ENCODE data around the gene GLIPR2. TPM values are rescaled to one million over a fixed set of nuclear protein-coding genes. Genes with fewer than 3 reads are reported as not detected.
"Not testable (repeated sequence)": the region's sequence is repeated elsewhere in the genome, so short reads cannot be mapped to it uniquely, and the experiment has no call there.

The GLIPR2 gene
- total RNA-seq, 2 experiments from 2014 or later, result 56.5 to 58.1 TPM

- no peak for ATAC-seq (ENCODE audit: low read depth)
- Mint-ChIP-seq H3K4me3 (no peak overlapping the region), H3K9me3 (peaks cover 1% of the 10 kb centered on the region), H3K36me3 (no peaks in the 10 kb centered on the region), H3K27ac (no peak overlapping the region), H3K27me3 (peaks cover 18% of the 10 kb centered on the region), H3K4me1 (peaks cover 6% of the 10 kb centered on the region)
- DNase-seq, result no peak
- POLR2A ChIA-PET, result interaction anchor here (0.6 kb wide), 1 partner anchor 137 kb away, joined by 3 read pairs; no protein-coding TSS in a partner anchor
Observed at GRCh38 chr9:36177571-36177970, 41.0 kb downstream of the GLIPR2 start.

DNA sequence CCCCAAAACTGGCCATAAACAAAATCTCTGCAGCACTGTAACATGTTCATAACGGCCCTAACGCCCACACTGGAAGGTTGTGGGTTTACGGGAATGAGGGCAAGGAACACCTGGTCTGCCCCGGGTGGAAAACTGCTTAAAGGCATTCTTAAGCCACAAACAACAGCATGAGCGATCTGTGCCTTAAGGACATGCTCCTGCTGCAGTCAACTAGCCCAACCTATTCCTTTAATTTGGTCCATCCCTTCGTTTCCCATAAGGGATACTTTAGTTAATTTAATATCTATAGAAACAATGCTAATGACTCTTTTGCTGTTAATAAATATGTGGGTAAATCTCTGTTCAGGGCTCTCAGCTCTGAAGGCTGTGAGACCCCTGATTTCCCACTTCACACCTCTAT is 43.7 kb downstream of the GLIPR2 start:
- H3K36me3 Mint-ChIP-seq; POLR2A ChIA-PET; H3K27ac Mint-ChIP-seq; H3K9me3 Mint-ChIP-seq; H3K4me1 Mint-ChIP-seq; DNase-seq; ATAC-seq (ENCODE audit: low read depth); H3K4me3 Mint-ChIP-seq: not testable (repeated sequence)
- peaks cover 16% of the 10 kb centered on the region for H3K27me3 Mint-ChIP-seq

DNA sequence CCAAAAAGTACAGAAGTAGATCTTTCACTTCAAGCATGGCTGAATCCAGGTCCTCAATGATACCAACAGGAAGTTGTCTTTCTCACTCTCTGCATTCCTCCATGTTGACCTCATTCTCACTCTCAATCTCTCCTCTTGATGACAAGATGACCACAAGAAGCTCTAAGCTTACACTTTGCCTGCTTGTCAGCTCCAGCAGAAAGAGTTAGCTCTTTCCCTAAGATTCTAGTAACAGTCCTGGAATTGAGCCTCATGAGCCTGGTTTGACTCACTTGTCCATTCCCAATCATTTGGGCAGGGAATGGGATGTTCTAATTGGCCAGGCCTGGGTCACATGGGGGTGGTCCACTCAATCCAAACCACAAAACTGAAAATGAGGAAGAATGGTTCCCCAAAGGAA is 50.9 kb downstream of the GLIPR2 start:
- Mint-ChIP-seq H3K36me3 (peaks cover 1% of the 10 kb centered on the region), H3K4me1 (peaks cover 25% of the 10 kb centered on the region), H3K4me3 (no peak overlapping the region), H3K9me3 (no peaks in the 10 kb centered on the region), H3K27me3 (peaks cover 11% of the 10 kb centered on the region), H3K27ac (no peak overlapping the region)
- DNase-seq (no peak), ATAC-seq (ENCODE audit: low read depth) (no peak)
- POLR2A ChIA-PET, result interaction anchor here (0.7 to 0.8 kb wide), 3 partner anchors 26 to 132 kb away, joined by 3 to 4 read pairs (median 3); no protein-coding TSS in a partner anchor

DNA sequence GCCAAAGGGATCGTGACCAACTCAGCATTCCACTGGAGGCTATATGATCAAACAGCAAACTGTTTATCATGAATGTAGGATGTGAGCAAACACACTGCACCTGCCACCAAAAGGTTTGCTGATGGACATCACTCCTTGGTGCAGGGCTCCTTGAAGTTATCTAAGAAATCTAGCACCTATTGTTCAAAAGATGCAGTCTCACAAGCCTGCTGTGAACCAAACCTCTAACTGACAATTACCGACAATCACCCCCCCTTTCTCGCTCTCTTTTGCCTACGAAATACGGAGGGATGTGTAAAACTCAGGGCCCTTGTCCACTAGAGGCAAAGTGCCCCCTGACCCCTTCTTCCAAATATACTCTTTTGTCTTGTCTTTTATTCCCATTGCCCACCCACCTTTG is 51.7 kb downstream of the GLIPR2 start:
- no peaks in the 10 kb centered on the region for H3K9me3 Mint-ChIP-seq
- H3K4me3 Mint-ChIP-seq, result no peak overlapping the region
- POLR2A ChIA-PET, result no interaction called here
- peaks cover 31% of the 10 kb centered on the region for H3K4me1 Mint-ChIP-seq
- DNase-seq, result no peak
- peaks cover 11% of the 10 kb centered on the region for H3K27me3 Mint-ChIP-seq
- peaks cover 1% of the 10 kb centered on the region for H3K36me3 Mint-ChIP-seq
- H3K27ac Mint-ChIP-seq, result peak overlapping the region; percentile 18
- no peak for ATAC-seq (ENCODE audit: low read depth)

DNA sequence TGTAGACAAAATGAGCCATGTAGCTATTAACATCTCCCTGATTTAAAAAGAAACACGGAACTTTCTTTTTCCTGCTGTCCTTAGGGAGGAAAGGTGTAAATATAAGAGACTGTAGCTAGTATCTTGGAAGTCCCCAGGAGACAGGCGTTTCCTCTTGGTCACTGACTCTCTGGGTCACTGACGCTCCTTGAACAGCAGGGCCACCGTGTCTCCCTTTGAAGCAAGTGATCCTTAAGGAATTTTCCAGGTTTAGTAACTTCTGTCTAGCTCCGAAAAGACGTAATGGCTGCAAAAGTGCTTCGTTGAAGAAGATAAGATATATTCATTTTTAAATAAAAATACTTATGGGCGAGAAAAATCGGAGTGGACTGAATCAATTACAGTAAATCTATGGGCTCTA is 53.4 kb downstream of the GLIPR2 start:
- peaks cover 46% of the 10 kb centered on the region for H3K4me1 Mint-ChIP-seq
- H3K4me3 Mint-ChIP-seq, result peak overlapping the region; percentile 97
- H3K36me3 Mint-ChIP-seq, result peaks cover 10% of the 10 kb centered on the region
- ATAC-seq (ENCODE audit: low read depth), result no peak
- DNase-seq, result no peak
- peaks cover 11% of the 10 kb centered on the region for H3K27me3 Mint-ChIP-seq
- no peak overlapping the region for H3K27ac Mint-ChIP-seq
- H3K9me3 Mint-ChIP-seq, result no peaks in the 10 kb centered on the region
- POLR2A ChIA-PET, result interaction anchor here (0.6 to 3.0 kb wide), 20 partner anchors 11 to 459 kb away, joined by 3 to 20 read pairs (median 4); partner anchors contain the start of genes GLIPR2 and GNE

DNA sequence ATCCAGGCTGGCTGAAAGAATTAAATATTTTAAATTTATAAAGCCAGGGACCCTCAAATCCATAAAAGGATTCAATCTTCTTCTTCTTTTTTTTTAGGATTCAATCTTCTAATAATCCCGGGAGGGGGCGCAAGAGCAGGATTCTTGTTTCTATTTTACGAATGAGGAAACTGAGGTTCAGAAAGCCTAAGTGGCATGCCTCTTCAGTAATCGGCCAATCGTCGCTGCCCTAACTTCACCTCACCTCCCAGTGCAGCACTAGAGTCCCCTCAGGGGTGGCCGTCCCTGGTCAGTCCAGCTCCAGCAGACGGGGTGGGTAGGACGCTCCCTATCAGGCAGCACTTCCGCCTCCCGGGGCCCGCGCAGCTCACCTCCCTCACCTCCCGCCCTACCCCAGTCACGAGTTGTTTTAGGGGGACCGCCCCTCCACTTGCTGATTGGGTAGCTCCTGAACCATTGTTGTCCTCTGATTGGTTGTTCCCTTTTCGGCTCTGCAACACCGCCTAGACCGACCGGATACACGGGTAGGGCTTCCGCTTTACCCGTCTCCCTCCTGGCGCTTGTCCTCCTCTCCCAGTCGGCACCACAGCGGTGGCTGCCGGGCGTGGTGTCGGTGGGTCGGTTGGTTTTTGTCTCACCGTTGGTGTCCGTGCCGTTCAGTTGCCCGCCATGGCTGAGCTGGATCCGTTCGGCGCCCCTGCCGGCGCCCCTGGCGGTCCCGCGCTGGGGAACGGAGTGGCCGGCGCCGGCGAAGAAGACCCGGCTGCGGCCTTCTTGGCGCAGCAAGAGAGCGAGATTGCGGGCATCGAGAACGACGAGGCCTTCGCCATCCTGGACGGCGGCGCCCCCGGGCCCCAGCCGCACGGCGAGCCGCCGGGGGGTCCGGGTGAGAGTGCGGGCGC is 54.1 kb downstream of the GLIPR2 start, which contains the start of gene CLTA:
Gene CLTA (plus strand): TSS at position 534 of the 902 bp plus-strand sequence. CDS start 136 bp downstream, at position 670.
- ATAC-seq (ENCODE audit: low read depth) (peak; percentile 99), DNase-seq (peak; percentile 88)
- POLR2A ChIA-PET, result interaction anchor here (0.6 to 3.0 kb wide), 19 partner anchors 11 to 460 kb away, joined by 3 to 20 read pairs (median 8); partner anchors contain the start of genes GLIPR2 and GNE
- Mint-ChIP-seq H3K4me1 (peaks cover 50% of the 10 kb centered on the region), H3K4me3 (peak within 1 kb of the TSS; percentile 97), H3K36me3 (peaks cover 12% of the 10 kb centered on the region), H3K27me3 (peaks cover 11% of the 10 kb centered on the region), H3K27ac (peak within 1 kb of the TSS; percentile 82), H3K9me3 (no peaks in the 10 kb centered on the region)

- peaks cover 12% of the 10 kb centered on the region for H3K36me3 Mint-ChIP-seq
- H3K4me3 Mint-ChIP-seq, result peak overlapping the region; percentile 97
Observed at GRCh38 chr9:36191290-36191645, 54.7 kb downstream of the GLIPR2 start.

DNA sequence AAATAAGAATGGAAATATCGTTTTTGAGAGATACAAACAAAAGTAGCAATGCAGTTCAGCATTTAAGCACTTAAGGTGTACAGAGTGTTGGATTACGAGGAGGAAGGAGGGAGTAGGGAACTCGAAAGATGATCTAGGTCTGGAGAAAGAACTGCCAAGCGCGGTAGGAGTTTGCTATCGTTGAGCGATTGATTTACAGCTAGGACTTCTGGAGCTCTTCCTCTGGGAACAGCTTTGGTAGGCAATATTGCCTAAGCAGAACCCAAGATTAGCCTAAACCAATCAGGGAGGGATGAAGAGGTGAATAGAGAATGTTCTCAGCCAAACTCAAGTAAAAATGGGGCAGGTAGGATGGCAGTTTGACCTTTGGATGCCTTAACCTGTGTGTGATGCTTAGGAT is 55.2 kb downstream of the GLIPR2 start:
- Mint-ChIP-seq H3K9me3 (no peaks in the 10 kb centered on the region), H3K27me3 (peaks cover 11% of the 10 kb centered on the region), H3K27ac (peak overlapping the region; percentile 61), H3K4me3 (peak overlapping the region; percentile 97), H3K4me1 (peaks cover 50% of the 10 kb centered on the region), H3K36me3 (peaks cover 12% of the 10 kb centered on the region)
- no peak for ATAC-seq (ENCODE audit: low read depth)
- POLR2A ChIA-PET, result interaction anchor here (0.6 to 3.0 kb wide), 9 partner anchors 9 to 376 kb away, joined by 3 to 20 read pairs (median 12); partner anchors contain the start of genes GLIPR2 and GNE
- no peak for DNase-seq

More at GRCh38 chr9:36191290-36191645, 54.7 kb downstream of the GLIPR2 start:
- Mint-ChIP-seq H3K9me3 (no peaks in the 10 kb centered on the region), H3K4me1 (peaks cover 50% of the 10 kb centered on the region), H3K27me3 (peaks cover 11% of the 10 kb centered on the region), H3K27ac (peak overlapping the region; percentile 61)
- POLR2A ChIA-PET, result interaction anchor here (1.0 to 3.0 kb wide), 16 partner anchors 10 to 460 kb away, joined by 3 to 20 read pairs (median 9); partner anchors contain the start of genes GLIPR2 and GNE
- ATAC-seq (ENCODE audit: low read depth) (peak; percentile 7), DNase-seq (peak; percentile 64)

DNA sequence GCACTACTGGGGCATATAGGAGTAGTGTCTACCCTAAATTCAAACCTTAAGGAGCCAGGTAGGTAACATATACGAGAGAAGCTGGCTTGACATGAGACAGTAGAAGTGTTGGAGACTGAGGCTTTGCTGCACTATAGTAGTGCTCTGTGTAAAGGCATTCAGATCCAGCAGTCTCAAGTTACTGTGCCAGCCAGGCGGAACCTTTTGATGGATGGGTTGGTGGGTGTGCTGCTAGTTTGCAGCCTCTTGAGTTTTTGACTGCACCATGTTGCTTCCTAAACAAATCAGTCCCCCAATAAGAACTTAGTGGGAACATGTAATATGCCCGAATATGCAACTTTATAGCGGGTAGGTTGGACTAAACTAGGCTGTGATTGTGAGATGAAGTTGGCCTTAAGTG is 55.7 kb downstream of the GLIPR2 start:
- H3K27me3 Mint-ChIP-seq, result peaks cover 9% of the 10 kb centered on the region
- no peak for DNase-seq
- H3K4me1 Mint-ChIP-seq, result peaks cover 50% of the 10 kb centered on the region
- ATAC-seq (ENCODE audit: low read depth), result no peak
- H3K9me3 Mint-ChIP-seq, result no peaks in the 10 kb centered on the region
- H3K36me3 Mint-ChIP-seq, result peaks cover 12% of the 10 kb centered on the region
- POLR2A ChIA-PET, result interaction anchor here (0.6 to 3.0 kb wide), 5 partner anchors 27 to 377 kb away, joined by 3 to 20 read pairs (median 15); partner anchors contain the start of gene GNE
- H3K4me3 Mint-ChIP-seq, result peak overlapping the region; percentile 97
- no peak overlapping the region for H3K27ac Mint-ChIP-seq

DNA sequence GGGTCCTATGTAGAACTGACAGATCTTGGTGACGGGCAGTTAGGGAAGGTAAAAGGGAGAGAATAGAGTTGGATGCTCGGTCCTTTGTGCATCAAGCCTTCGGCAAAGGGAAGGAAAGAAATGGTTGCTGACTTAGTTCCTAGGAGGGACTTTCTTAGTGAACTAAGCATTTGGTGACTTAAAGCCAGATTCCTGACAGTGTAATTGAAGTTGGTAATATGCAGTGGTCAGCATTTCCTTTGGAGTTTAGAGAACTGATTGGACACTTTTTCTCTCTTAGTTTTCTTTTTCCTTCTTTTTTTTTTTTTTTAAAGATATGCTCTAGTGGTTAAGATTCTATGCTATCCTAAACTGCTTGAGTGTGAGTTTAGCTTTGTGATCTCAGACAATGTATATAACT is 56.5 kb downstream of the GLIPR2 start:
- Mint-ChIP-seq H3K27me3 (peaks cover 9% of the 10 kb centered on the region), H3K36me3 (peaks cover 15% of the 10 kb centered on the region), H3K9me3 (no peaks in the 10 kb centered on the region), H3K27ac (peak overlapping the region; percentile 14), H3K4me1 (peaks cover 47% of the 10 kb centered on the region), H3K4me3 (peak overlapping the region; percentile 97)
- ATAC-seq (ENCODE audit: low read depth) (no peak), DNase-seq (no peak)
- POLR2A ChIA-PET, result interaction anchor here (1.0 to 1.1 kb wide), 2 partner anchors 13 to 20 kb away, joined by 3 read pairs; no protein-coding TSS in a partner anchor

DNA sequence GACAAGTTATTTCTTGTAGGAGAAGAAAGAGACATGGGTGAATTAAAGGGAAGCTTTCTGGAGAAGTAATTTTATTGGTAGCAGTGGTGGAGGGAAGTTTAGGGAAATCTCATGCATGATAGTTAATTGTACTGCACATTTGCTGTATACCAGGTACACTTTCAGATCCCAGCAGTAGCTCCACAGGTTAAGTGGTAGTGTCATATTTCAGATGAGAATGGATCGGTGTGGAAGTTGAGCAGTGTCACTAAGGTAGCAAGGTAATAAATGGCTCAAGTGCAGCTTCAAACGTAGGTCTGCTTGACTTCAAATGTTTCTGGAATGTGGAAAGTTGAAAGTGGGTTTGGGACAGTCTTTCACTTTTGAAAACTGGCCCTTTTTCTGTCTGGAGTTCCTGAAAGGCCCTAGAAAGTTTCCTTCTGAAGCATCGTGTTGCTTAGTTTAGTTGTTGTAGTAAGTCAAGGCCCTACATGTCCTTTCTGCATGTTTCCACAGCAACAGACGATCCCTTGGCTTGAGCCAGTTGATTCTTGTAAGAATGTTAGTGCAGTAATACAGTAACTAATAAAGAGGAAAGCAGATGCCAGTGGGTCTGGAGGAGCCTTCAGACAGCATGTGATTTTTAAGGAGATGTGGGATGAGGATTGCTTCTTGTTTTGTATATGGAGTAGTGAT is 57.9 kb downstream of the GLIPR2 start:
- POLR2A ChIA-PET, result interaction anchor here (0.6 kb wide), 1 partner anchor 406 kb away, joined by 5 read pairs; no protein-coding TSS in a partner anchor

GRCh38 chr9:36204906-36205547 is 68.5 kb downstream of the GLIPR2 start:
- peaks cover 31% of the 10 kb centered on the region for H3K4me1 Mint-ChIP-seq
- H3K4me3 Mint-ChIP-seq, result no peak overlapping the region
- DNase-seq, result no peak
- ATAC-seq (ENCODE audit: low read depth), result no peak
- H3K27me3 Mint-ChIP-seq, result no peaks in the 10 kb centered on the region
- no peaks in the 10 kb centered on the region for H3K9me3 Mint-ChIP-seq
- H3K27ac Mint-ChIP-seq, result no peak overlapping the region
- POLR2A ChIA-PET, result interaction anchor here (3.0 kb wide), 1 partner anchor 14 kb away, joined by 10 read pairs; the partner anchor contains the start of gene CLTA
- peaks cover 36% of the 10 kb centered on the region for H3K36me3 Mint-ChIP-seq

More for the DNA sequence above, 57.9 kb downstream of the GLIPR2 start:
- ATAC-seq (ENCODE audit: low read depth) (no peak), DNase-seq (no peak)
- peaks cover 44% of the 10 kb centered on the region for H3K4me1 Mint-ChIP-seq
- H3K9me3 Mint-ChIP-seq, result no peaks in the 10 kb centered on the region
- peak overlapping the region; percentile 5 for H3K4me3 Mint-ChIP-seq
- H3K27ac Mint-ChIP-seq, result no peak overlapping the region
- peaks cover 16% of the 10 kb centered on the region for H3K36me3 Mint-ChIP-seq
- no peaks in the 10 kb centered on the region for H3K27me3 Mint-ChIP-seq

All from activated naive CD8-positive, alpha-beta T cell treated with anti-CD3 and anti-CD28 coated beads, Interleukin-2, amount 10 ng/mL, durations not matched to agents 7 days and 5 days (primary cell).